Adrenal gland (tissue), 5 donors: ENCODE results near the gene SNAPIN.

Source experiments
- CTCF ChIP-seq, 6 experiments: fragments of 450-650 bp in 4 of 6; fragments of 200-600 bp in 2 of 6; sonication (generic) in 1 of 6; IDR thresholded peaks; 1 replicate in 5 of 6; 2 replicates in 1 of 6; pipeline versions ENCODE4 v1.5.1 to v1.8.0; 2016 to 2021; ENCODE audit warnings: antibody characterized with exemption in 6 of 6, mild to moderate bottlenecking in 2 of 6, moderate library complexity in 1 of 6
- POLR2A ChIP-seq, 2 donors: fragments of 450-650 bp; IDR thresholded peaks; one replicate each; pipeline ENCODE4 v1.6.1; 2017; ENCODE audit warnings: antibody characterized with exemption in 2 of 2, mild to moderate bottlenecking in 2 of 2, moderate library complexity in 1 of 2
- donor health status: DM: no; HTN: no; CAD: no.

DNA sequence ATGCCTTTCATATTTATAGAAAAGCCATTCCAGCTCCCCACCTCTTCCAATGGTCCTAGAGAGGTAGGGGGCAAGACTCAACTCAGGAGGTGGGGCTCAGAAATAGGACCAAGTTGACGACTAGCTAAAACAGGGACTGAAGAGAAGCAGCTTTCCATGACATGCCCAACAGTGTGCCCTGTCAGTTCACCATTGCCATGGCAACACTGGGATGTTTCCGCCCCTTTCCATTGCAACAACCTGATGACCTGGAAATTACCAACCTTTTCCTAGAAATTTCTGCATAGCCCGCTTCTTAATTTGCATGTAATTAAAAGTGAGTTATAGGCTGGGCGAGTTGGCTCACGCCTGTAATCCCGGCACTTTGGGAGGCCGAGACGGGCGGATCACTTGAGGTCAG is 47.0 kb downstream of the SNAPIN start:
- TF ChIP-seq CTCF (IDR thresholded peaks at IDR 0.05), result no peak
- no peak for TF ChIP-seq POLR2A (IDR thresholded peaks at IDR 0.05)
